ENCODE data around the gene STK32B. TPM values are rescaled to one million over a fixed set of nuclear protein-coding genes. Genes with fewer than 3 reads are reported as not detected.

The STK32B gene
- total RNA-seq, 2 experiments from 2014 or later: not detected

DNA sequence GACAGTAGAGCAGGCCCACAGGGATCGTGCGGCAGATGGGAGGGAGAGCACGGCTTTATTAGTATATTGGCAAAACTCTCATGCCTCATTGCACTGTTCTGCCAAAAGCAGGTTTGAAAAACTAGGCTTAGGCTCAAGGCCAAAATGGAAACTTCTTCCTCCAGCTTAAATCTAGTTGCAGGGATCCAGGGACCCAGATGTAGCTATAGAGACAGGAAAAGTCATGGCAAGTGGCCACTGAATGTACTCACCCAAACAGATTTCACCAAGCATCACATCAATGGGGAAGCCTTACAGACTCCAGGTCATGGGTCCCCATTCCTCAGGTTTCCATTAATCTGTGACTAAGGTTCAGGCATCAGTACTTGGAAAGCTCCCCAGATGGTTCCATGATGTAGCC is 149.2 kb downstream of the STK32B start:
- Mint-ChIP-seq H3K27ac (no peak overlapping the region), H3K27me3 (no peaks in the 10 kb centered on the region), H3K4me1 (no peaks in the 10 kb centered on the region), H3K9me3 (no peaks in the 10 kb centered on the region), H3K36me3 (no peaks in the 10 kb centered on the region), H3K4me3 (no peak overlapping the region)
- DNase-seq: no peak

DNA sequence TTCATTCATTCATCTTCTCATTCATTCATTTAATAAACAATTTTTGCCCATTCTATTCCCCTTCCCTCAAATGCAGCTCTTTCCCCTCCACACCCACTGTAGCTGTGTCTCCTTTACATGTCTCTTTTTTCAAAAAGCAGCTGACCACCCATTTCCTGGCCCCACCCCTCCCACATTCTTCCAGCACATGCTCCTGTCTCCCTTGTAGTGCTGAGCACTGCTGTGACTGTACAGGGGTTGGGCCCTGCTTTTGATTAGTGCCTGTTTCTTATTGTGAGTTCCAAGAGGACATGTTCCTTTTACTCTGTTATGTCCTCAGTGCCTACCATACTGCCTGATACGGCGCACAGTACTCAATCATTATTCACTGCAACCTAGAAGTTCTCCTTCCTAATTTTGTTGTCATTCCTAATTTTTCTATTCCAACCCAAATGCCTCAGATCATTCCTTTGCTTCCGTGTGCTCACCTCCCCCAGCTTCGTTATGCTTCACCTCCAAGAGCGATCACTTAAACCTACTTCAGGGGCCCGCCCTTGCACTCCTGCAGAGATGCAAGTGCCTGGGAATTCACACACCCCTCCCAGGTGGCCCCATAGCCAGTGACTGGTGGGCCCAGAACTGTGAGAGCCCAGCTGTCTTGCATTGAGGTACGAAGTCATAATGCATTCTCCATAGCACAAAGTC is 152.2 kb downstream of the STK32B start:
- no peaks in the 10 kb centered on the region for H3K36me3 Mint-ChIP-seq
- H3K27me3 Mint-ChIP-seq: no peaks in the 10 kb centered on the region
- no peaks in the 10 kb centered on the region for H3K4me1 Mint-ChIP-seq
- H3K4me3 Mint-ChIP-seq: no peak overlapping the region
- DNase-seq: no peak
- H3K27ac Mint-ChIP-seq: no peak overlapping the region
- no peaks in the 10 kb centered on the region for H3K9me3 Mint-ChIP-seq

DNA sequence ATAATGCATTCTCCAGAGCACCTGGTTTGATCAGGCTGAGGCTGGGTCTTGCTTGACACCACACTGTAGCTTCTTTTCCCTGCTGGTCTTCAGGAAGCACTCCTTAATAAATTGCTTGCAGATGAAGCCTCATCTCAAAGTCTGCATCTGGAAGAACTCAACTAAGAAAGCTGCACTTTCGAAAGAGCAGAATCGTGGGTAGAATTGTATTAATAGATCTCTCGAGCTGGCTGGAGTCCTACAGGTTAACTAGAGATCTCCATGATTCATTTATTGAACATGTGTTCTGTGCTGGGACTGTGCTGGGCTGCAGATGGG is 152.7 kb downstream of the STK32B start:
- H3K36me3 Mint-ChIP-seq: no peaks in the 10 kb centered on the region
- no peak overlapping the region for H3K4me3 Mint-ChIP-seq
- H3K27me3 Mint-ChIP-seq: peaks cover 2% of the 10 kb centered on the region

DNA sequence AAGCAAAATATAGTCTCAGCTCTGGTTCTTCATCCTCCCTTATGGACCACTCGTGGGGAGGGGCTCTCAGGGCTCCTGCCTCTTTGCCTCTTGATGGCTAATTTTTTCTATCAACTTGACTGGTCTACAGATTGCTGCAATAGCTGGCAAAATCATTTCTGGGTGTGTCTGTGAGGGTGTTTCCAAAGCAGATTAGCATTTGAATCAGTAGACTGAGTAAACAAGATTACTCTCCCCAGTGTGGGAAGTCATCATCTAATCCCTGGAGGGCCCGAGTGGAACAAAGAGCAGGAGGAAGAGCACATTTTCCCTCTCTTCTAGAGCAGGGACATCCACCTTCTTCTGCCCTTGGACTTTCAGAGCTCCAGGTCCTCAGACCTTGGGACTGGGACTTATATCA is 153.5 kb downstream of the STK32B start:
- no peak for DNase-seq
- Mint-ChIP-seq H3K27me3 (peaks cover 6% of the 10 kb centered on the region), H3K27ac (no peak overlapping the region), H3K9me3 (no peaks in the 10 kb centered on the region), H3K36me3 (no peaks in the 10 kb centered on the region), H3K4me3 (no peak overlapping the region), H3K4me1 (no peaks in the 10 kb centered on the region)

More for the DNA sequence above, 152.7 kb downstream of the STK32B start:
- Mint-ChIP-seq H3K9me3 (no peaks in the 10 kb centered on the region), H3K4me1 (no peaks in the 10 kb centered on the region), H3K27ac (no peak overlapping the region)
- DNase-seq: no peak

DNA sequence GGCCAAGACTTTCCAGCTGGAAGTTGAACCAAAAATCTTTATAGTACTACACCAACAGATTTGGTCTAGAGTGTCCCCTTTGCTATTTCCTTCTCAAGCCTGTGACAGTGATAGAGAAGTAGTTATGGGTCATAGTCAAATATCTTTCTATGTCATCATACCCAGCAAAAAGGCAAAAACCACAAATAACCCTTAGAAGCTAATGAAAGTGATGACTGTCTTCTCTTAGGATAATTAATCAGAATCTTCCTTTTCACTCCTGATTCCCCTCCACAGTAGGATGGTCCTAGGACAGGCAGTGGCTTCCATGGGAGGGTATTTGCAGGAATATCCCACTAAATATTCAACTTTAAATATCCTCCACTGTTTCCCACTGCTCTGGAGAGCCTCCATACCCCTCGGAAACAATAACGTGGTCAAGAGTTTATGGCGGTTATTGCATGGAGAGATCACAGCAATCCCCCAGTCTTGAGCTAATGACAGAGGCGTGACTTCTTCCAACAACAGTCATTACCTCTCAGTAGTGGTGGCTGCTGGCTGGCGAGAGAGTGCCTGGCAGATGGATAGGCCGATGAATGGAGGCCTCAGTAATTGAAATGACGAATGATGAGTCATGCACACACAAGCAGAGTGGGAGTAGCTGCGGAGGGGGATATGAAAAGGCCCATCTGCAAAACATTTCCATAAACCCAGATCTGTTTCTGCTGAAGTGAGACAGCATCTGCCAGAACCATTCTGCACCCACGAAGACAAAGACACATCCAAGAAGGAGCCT is 154.9 kb downstream of the STK32B start:
- no peaks in the 10 kb centered on the region for H3K4me1 Mint-ChIP-seq
- H3K27me3 Mint-ChIP-seq: peaks cover 6% of the 10 kb centered on the region
- DNase-seq: no peak
- H3K27ac Mint-ChIP-seq: no peak overlapping the region
- no peak overlapping the region for H3K4me3 Mint-ChIP-seq
- no peaks in the 10 kb centered on the region for H3K9me3 Mint-ChIP-seq
- H3K36me3 Mint-ChIP-seq: no peaks in the 10 kb centered on the region

DNA sequence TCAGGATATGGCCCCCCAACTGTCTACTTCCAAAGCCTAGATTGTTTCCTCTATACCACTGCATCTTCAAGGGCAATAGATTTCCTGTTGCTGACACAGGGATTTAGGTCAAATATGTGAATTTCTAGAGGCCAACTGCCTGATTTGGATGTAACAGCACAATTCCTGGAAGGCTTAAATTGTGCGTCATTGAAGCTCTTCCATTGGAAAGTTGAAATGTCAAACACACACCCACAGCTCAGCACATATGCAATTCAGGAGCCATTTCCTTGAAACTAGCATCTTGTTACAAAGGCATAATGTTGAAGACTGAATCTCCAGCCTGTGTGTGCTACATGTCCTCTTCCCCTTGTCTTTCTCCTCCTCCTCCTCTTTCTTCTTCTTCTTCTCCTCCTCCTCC is 158.6 kb downstream of the STK32B start:
- H3K4me1 Mint-ChIP-seq: no peaks in the 10 kb centered on the region
- no peaks in the 10 kb centered on the region for H3K9me3 Mint-ChIP-seq
- no peak overlapping the region for H3K27ac Mint-ChIP-seq
- no peak for DNase-seq
- no peaks in the 10 kb centered on the region for H3K36me3 Mint-ChIP-seq
- H3K27me3 Mint-ChIP-seq: peaks cover 10% of the 10 kb centered on the region
- no peak overlapping the region for H3K4me3 Mint-ChIP-seq

DNA sequence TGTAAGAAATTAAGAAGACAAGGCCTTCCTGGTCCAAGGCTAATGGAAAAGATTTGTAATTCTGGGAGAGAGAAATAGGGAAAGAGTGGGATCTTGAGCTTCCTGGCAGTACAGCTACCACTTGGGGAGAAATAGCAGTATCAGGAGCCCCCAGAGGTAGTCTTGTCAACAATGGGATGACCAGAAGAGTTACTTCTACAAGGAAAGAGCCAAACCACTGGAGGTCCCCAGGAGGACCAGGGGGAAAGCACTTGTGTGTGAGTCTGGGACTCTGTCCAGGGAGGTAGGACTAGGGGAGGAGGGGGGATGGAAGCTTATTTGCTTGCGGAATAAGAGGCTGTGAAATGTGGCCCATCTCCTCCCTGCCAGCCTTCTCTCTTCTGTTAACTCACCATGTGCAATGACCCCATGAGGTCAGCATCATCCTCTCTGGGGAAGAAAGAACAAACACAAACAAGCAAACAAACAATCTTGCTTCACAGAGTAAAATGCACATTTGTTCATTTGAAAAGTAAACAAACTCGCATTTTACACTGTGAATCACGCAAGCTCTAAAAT is 160.1 kb downstream of the STK32B start:
- no peaks in the 10 kb centered on the region for H3K4me1 Mint-ChIP-seq
- H3K27me3 Mint-ChIP-seq: peaks cover 10% of the 10 kb centered on the region
- no peak for DNase-seq
- H3K4me3 Mint-ChIP-seq: no peak overlapping the region
- H3K9me3 Mint-ChIP-seq: no peaks in the 10 kb centered on the region
- H3K36me3 Mint-ChIP-seq: no peaks in the 10 kb centered on the region
- no peak overlapping the region for H3K27ac Mint-ChIP-seq

DNA sequence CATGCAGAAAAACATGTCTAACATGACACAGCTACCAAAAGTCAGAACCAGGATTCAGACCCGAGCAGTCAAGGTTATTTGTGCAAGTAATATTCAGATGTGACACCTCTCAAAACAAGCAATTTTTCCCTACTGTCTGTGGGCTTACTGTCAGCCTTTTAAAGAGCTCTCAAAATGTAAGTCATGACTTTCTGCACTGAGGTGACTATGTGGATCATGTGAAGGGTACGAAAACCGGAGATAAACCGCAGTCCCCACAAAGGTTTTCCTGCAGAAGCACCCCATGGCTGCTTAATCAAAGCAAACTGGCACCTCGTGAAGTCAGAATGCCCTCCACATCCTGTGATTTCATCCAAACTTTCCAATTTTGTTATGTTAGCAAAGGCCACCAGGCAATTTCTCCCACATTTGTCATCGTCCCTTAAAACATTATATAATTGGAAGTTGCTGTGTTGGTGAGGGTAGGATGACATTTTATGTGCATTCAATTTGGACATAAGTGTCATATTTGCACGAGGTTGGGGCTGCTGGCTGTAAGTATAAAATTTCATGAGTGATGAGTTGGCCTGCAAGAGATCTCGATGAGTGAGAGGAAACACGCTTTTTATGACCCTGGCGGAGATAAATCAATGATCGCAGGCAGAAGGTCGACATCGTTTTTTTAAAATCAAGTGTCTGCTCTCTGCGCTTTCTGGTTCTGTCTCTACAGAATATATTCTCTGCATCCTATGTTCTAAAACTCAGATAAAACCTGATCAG is 161.2 kb downstream of the STK32B start:
- Mint-ChIP-seq H3K27me3 (peaks cover 10% of the 10 kb centered on the region), H3K36me3 (no peaks in the 10 kb centered on the region), H3K27ac (no peak overlapping the region), H3K4me1 (no peaks in the 10 kb centered on the region), H3K4me3 (no peak overlapping the region), H3K9me3 (no peaks in the 10 kb centered on the region)
- DNase-seq: no peak

DNA sequence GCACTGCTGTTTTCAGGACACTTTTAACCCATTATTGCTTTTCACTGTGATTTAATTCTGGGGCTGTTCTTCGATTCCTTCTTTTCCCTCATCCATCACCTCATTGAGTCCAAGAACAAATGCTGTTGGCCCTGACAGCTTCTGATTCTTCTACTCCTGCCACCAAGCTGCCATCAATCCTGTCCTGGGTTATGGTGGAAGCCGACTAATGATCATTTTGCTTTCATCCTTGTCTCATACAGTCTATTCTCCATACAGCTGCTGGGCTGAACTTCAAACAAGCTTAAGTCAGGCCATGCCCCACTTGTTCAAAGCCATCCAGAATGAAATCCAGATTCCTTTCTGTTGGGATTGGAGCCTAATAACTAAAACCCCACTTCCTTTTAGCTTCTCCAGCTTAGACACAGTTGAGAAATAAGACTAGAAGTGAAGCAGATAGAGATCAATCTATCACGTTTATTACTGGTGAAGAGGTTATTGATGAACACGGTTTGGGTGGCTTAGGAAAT is 161.9 kb downstream of the STK32B start:
- Mint-ChIP-seq H3K36me3 (no peaks in the 10 kb centered on the region), H3K4me1 (no peaks in the 10 kb centered on the region), H3K27me3 (peaks cover 10% of the 10 kb centered on the region), H3K4me3 (no peak overlapping the region), H3K27ac (no peak overlapping the region), H3K9me3 (no peaks in the 10 kb centered on the region)
- no peak for DNase-seq

DNA sequence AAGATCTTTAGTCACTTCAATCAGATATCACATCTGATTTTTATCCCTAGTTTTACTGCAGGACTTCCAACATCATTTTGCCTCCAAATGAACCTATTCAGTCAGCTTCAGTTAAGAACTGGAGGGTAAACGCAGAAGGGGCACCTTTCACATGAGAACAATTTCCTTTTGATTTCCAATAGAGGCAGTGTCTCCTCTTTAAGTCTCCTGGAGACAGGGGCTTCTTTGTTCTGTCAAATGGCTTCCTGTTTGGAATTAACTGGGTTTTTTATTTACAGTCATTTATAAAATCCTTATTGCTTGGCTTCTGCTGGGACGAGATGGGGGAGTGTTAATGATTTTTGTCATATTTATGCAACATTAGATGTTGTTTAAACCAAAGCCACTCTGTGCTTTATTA is 164.0 kb downstream of the STK32B start:
- Mint-ChIP-seq H3K9me3 (no peaks in the 10 kb centered on the region), H3K27me3 (peaks cover 4% of the 10 kb centered on the region), H3K4me3 (no peak overlapping the region), H3K36me3 (no peaks in the 10 kb centered on the region), H3K4me1 (no peaks in the 10 kb centered on the region), H3K27ac (no peak overlapping the region)
- no peak for DNase-seq

DNA sequence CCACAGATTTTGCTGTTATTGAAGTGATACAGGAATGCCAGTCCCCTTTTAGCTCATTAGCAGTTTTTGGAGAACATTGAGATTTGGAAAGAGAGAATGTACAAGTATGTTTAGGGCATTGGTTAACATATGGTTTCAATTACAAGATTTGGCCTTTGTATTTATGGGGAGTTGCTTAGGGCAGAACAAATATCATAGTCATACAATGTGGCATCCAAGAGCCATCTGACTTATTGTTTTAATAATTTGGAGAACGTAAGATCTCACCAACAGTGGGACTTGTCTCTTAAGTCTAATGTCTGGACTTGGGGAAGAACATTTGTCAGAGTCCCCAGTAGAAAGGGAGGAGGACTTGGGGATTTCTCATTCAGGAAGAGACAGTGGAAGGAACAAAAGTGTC is 166.1 kb downstream of the STK32B start:
- Mint-ChIP-seq H3K27ac (no peak overlapping the region), H3K36me3 (no peaks in the 10 kb centered on the region), H3K9me3 (peaks cover 12% of the 10 kb centered on the region), H3K4me1 (no peaks in the 10 kb centered on the region), H3K27me3 (peaks cover 4% of the 10 kb centered on the region), H3K4me3 (no peak overlapping the region)
- DNase-seq: no peak

DNA sequence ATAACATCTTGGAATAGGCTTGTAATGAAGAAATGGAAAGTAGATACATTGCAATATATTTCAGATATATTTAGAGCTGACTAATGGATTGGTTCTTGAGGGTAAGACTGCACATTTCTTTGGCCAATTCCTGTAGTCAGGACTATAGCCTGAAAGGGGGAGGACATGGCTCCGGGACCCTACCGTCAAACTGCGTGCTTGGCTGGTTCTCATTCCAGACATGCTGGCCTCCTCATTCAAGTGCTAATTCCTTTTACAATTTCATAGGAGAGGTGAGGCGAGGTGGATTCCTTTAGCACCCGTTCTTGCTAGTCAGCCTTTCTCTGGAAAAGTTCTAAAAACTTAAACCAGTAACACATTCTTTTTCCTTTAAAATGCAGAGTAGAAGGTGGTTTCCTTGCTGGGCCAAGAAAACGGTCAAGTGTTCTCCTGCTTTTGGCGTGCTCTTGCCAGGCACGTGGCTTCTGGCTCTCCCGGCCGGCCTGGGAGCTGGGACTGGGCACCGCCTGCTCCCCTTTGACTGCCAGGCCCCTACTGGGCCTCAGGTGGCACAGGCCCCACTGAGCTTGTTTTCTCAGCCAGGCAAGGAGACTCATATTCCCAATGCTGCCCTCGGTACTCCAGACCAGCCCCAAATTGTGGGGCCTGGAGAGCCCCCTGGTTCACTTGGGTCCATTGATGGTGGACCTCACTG is 167.2 kb downstream of the STK32B start:
- no peak for DNase-seq
- Mint-ChIP-seq H3K27me3 (peaks cover 4% of the 10 kb centered on the region), H3K4me3 (no peak overlapping the region), H3K9me3 (peaks cover 14% of the 10 kb centered on the region), H3K4me1 (no peaks in the 10 kb centered on the region), H3K27ac (no peak overlapping the region), H3K36me3 (no peaks in the 10 kb centered on the region)

DNA sequence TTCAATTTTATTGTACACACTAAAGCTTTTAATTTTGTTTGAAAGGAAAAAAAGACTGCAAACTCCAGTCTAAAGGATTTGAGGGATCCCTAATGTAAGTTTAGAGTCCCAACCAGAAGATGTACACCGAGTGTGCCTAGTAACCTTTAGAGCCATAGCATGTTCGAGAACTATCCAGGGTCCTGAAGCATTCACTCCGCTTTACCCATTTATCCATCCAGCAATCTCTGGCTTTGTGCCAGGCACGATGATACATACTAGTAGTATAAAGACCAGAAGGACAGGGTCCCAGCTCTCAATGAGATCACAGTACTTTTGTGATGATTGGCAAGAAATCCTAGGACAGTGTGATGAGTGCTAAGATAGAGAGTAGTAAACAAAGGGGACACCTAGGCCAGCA is 168.7 kb downstream of the STK32B start:
- Mint-ChIP-seq H3K27ac (no peak overlapping the region), H3K4me1 (no peaks in the 10 kb centered on the region), H3K36me3 (no peaks in the 10 kb centered on the region), H3K9me3 (peaks cover 16% of the 10 kb centered on the region), H3K27me3 (no peaks in the 10 kb centered on the region), H3K4me3 (no peak overlapping the region)
- DNase-seq: no peak

DNA sequence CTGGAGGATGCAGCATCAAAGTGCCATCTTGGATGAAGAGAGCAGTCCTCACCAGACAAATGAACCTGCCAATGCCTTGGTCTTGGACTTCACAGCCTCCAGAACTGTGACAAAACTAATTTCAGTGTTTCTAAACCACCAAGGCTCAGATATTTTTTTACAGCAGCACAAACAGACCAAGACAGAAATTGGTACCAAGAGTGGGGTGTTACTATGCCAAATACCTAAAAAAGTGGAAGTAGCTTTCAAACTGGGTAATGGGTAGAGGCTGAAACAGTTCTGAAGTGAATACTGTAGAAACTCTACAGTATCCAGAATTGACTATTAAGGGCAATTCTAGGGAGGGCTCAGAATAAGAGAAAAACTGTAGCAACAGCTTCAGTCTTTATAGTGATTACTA is 170.8 kb downstream of the STK32B start:
- H3K36me3 Mint-ChIP-seq: no peaks in the 10 kb centered on the region
- H3K4me1 Mint-ChIP-seq: no peaks in the 10 kb centered on the region
- H3K27ac Mint-ChIP-seq: no peak overlapping the region
- DNase-seq: no peak
- no peak overlapping the region for H3K4me3 Mint-ChIP-seq
- H3K27me3 Mint-ChIP-seq: no peaks in the 10 kb centered on the region
- peaks cover 16% of the 10 kb centered on the region for H3K9me3 Mint-ChIP-seq

DNA sequence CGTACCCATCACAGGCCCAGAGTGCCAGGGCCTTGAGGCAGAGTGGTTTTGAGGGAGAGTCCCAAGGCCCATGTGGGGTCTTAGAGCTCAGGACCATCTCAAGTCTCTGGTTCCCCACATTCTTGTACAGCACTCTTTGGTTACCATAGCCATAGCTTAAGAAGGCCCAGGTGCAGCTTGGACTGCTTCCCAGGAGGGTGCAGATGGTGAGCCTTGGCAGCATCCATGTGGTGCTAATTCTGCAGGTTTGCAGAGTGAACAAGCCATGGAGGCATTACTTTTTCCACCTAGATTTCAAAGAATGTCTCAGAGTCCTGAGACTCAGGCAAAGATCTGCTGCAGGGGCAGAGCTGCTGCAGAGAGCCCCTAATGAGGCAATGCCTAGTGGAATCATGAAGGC is 171.7 kb downstream of the STK32B start:
- Mint-ChIP-seq H3K9me3 (peaks cover 16% of the 10 kb centered on the region), H3K27ac (no peak overlapping the region), H3K27me3 (no peaks in the 10 kb centered on the region), H3K36me3 (no peaks in the 10 kb centered on the region), H3K4me3 (no peak overlapping the region), H3K4me1 (no peaks in the 10 kb centered on the region)
- DNase-seq: no peak

All from activated naive CD8-positive, alpha-beta T cell treated with anti-CD3 and anti-CD28 coated beads for 36 hours (primary cell).